Stimulated activated CD4-positive, alpha-beta T cell treated with anti-CD3 and anti-CD28 coated beads, Interleukin-4, amount 100 ng/mL, for 24 hours (primary cell): Measurements from ENCODE around the gene FBXW11.
A peak's percentile ranks its signal among the peaks of the same experiment; 100 is the strongest.

Experiments
- DNase-seq: peaks from one replicate; pipeline ENCODE4 v3.0.0-alpha.2; 2020

The FBXW11 gene

DNA sequence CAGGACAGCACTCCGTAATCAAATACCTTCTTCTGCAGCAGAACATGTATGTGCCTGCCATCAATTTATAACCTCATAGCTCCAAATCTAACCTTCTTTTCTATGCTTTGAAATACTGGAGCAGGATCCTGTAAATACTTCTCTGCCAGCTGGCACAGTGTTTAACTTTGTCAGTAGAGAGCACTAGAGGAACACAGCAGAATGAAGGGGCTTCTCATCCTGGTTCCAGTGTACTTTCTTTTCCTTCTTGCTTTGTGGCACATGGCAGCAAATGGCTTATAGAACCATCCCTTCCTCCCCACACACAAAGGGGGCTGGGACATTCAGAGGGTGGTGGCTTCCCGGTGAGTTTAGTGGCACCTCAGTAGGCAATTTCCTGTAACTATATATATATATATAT is 3.8 kb upstream of the FBXW11 start:
- no peak for DNase-seq

DNA sequence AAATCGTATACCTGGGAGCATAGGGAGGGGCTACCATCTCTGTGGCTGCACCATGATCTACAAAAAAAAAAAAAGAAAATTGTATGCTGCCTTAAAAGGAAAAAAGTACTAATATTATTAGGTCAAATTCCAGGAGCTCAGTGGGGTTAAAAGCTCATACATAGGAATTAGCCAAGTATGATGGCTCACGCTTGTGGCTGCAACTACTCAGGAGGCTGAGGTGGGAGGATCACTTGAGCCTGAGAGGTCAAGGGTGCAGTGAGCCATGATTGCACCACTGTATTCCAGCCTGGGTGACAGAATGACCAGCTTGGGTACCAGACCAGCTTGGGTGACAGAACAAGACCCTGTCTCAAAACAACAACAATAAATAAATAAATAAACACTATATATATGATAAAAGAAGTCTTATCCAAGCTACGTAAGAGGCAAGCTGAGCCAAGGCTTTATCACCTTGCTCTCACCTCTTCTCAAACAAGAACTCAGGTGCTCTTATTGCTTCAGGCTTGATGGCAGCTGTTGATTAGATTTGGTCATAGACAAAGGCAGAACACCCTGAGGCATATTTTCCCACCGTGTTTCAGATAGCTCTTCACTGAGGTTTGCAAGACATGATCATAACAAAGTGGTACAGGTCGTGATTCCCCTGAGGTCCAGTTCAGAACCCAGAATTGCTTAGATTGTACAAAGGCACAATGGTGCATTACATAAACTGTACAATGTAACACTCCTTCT is 3.3 kb upstream of the FBXW11 start:
- no peak for DNase-seq

DNA sequence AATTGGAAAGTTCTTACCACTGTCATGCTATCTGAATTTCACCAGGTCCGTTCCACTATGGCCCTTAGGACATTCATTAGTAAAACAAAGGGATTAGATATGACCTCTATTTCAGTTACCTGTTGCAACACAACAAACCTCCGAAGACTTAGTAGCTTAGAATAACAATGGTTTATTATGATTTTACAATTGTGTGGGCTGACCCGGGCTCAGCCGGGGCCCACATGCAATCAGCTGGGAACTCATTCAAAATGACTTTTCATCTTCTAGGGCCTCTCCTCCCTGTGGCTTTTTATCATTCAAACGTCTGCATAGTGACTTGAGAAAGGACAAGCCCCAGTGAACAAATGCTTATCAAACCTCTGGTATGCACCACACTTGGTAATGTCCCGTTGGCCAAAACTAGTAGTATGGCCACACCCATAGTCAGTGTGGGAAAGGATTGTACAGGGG is 2.3 kb upstream of the FBXW11 start:
- no peak for DNase-seq

- no peak for DNase-seq
These were observed 1.6 kb upstream of the FBXW11 start for GRCh38 chr5:172008111-172008455.

- peak; percentile 15 for DNase-seq
These were observed 1.0 kb upstream of the FBXW11 start for GRCh38 chr5:172007175-172008110.

GRCh38 chr5:172005708-172006320 is 624 bp downstream of the FBXW11 start:
- peak; percentile 29 for DNase-seq

- DNase-seq = peak; percentile 43
These were observed 1.6 kb downstream of the FBXW11 start for GRCh38 chr5:172004824-172005237.

DNA sequence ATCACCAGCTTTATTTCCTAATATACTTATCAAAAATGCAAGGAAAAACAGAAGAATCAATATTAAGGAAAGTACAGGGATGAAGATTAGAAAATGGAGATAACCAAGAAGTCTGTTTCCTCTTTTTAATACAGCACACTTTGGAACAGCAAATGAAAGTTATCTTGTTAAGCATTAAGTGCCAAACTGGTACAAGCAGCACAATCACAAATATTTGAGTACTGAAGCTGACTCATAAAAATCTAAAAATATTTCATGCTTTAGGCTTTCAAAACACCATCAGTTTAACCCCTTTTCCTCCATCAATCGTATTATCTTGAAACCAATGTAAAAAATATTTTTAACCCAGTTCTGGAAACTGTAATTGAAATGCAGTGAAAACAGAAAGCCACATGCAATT is 2.7 kb downstream of the FBXW11 start:
- no peak for DNase-seq

GRCh38 chr5:172002840-172003512 is 3.5 kb downstream of the FBXW11 start:
- no peak for DNase-seq

GRCh38 chr5:172002310-172002709 is 4.1 kb downstream of the FBXW11 start:
- DNase-seq = no peak

GRCh38 chr5:171999877-172000276 is 6.6 kb downstream of the FBXW11 start:
- DNase-seq = no peak

GRCh38 chr5:171999100-171999499 is 7.3 kb downstream of the FBXW11 start:
- no peak for DNase-seq

GRCh38 chr5:171997011-171997410 is 9.4 kb downstream of the FBXW11 start:
- no peak for DNase-seq

DNA sequence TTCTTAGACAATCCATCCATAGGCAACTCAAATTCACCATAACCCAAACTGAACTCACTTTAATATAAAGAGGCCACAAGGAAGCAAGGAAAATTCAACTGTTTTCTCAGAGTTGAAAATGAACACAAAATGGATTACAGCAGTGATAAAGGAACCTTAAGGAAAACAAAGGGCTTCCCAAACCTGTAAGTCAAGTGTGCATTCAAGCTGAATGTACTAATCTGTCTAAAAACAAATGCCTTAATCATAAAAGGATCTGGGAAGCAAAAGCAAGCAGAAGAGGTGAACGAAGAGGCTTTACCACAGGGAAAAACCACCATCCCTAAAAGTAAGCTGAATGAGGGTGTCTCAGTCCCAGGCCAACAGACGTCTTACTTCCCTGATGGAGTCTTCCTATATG is 13.6 kb downstream of the FBXW11 start:
- DNase-seq = no peak

GRCh38 chr5:171992305-171992704 is 14.1 kb downstream of the FBXW11 start:
- DNase-seq = no peak

DNA sequence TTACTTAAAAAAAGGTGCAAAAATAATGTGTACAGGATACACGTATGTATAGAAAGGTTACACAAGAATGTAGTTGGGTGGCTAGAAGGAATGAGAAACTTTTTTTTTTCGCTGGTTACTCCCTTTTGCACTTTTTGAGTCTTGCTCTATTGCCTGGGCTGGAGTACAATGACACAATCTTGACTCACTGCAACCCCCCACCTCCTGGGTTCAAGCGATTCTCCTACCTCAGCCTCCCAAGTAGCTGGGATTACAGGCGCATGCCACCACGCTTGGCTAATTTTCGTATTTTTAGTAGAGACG is 15.8 kb downstream of the FBXW11 start:
- no peak for DNase-seq

- DNase-seq = no peak
These were observed 16.3 kb downstream of the FBXW11 start for GRCh38 chr5:171989946-171990712.

GRCh38 chr5:171989276-171989675 is 17.2 kb downstream of the FBXW11 start:
- DNase-seq = peak; percentile 43

DNA sequence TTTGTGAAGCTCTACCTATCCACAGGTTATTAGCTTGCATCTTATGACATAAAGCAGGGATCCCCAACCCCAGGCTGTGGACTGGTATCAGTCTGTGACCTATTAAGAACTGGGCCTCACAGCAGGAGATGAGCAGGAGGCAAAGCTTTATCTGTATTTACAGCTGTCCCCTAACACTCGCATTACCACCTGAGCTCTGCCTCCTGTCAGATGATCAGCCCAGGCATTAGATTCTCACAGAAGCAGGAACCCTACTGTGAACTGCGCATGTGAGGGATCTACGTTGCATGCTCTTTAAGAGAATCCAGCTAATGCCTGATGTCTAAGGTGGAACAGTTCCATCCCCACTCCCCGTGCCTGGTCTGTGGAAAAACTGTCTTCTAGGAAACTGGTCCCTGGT is 19.7 kb downstream of the FBXW11 start:
- no peak for DNase-seq

GRCh38 chr5:171984748-171985419 is 21.6 kb downstream of the FBXW11 start:
- DNase-seq = peak; percentile 40

GRCh38 chr5:171981847-171982246 is 24.6 kb downstream of the FBXW11 start:
- no peak for DNase-seq

DNA sequence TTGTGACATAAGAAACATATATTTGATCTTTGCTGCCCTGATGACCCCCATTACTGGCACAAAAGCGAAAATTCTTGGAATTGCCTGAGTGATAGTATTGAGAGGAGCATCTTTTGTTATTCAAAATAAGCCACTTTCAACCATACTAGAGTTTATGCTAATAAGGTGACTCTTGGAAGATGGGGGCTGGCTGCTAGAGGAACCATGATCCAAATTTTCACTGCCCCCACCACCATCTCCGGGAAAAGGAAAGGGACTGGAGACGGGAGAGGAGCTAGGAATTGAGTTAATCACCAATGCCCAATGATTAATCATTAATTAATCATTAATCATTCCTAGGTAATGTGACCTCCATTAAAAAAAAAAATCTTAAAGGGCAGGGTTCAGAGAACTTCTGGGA is 25.6 kb downstream of the FBXW11 start:
- no peak for DNase-seq
